MCF 10A (cell line): ENCODE measurements around the gene HPCAL1. TPM values are rescaled to one million over a fixed set of nuclear protein-coding genes. Genes with fewer than 3 reads are reported as not detected.

Experiments
- Bru-seq: library from RNA; stranded (reverse); fragments of 400-500 nt; gene quantifications from one replicate; lab custom pipeline; 2021; lab: Mats Ljungman, UMichigan
- BruChase-seq, 2 experiments: library from RNA; stranded (reverse); fragments of 400-500 nt; gene quantifications; one replicate each; lab custom pipeline; 2021; lab: Mats Ljungman, UMichigan
- BruUV-seq: library from RNA; stranded (reverse); fragments of 400-500 nt; replicated peaks from 2 replicates; lab custom pipeline; 2021; lab: Mats Ljungman, UMichigan
- CTCF ChIA-PET: fragments of 300-600 bp; sonication (Branson Sonifier 250); formaldehyde crosslinking; extraction: SDS; loops from one replicate; lab custom pipeline; 2021; ENCODE audit warnings: antibody characterized with exemption, inconsistent platforms; lab: Yijun Ruan, JAX
- POLR2A ChIA-PET: fragments of 300-600, 350-650 bp; sonication (Branson Sonifier 250); formaldehyde crosslinking; extraction: SDS; loops from one replicate; lab custom pipeline; 2020; ENCODE audit warnings: antibody characterized with exemption, inconsistent platforms; lab: Yijun Ruan, JAX
- DNase-seq: peaks from one replicate; pipeline ENCODE4 v3.0.0-alpha.2; 2018; ENCODE audit not compliant: unreplicated experiment
- H3K27ac Mint-ChIP-seq: one replicate; pipeline ENCODE4 v1.8.0; 2022; ENCODE audit warnings: mild to moderate bottlenecking, low read depth, mixed read lengths; ENCODE audit not compliant: unreplicated experiment
- H3K27me3 Mint-ChIP-seq: one replicate; pipeline ENCODE4 v1.8.0; 2022; ENCODE audit warnings: mixed read lengths; ENCODE audit not compliant: insufficient read depth, unreplicated experiment
- H3K36me3 Mint-ChIP-seq: one replicate; pipeline ENCODE4 v1.8.0; 2022; ENCODE audit warnings: mild to moderate bottlenecking, moderate library complexity, mixed read lengths; ENCODE audit not compliant: insufficient read depth, unreplicated experiment
- H3K4me1 Mint-ChIP-seq: one replicate; pipeline ENCODE4 v1.8.0; 2022; ENCODE audit warnings: mixed read lengths; ENCODE audit not compliant: insufficient read depth, unreplicated experiment
- H3K4me3 Mint-ChIP-seq: one replicate; pipeline ENCODE4 v1.8.0; 2022; ENCODE audit warnings: mild to moderate bottlenecking, moderate library complexity, mixed read lengths; ENCODE audit not compliant: unreplicated experiment
- H3K9me3 Mint-ChIP-seq: one replicate; pipeline ENCODE4 v1.8.0; 2022; ENCODE audit warnings: mixed read lengths; ENCODE audit not compliant: unreplicated experiment
- intact Hi-C: fragments of 100-400 bp; cut with micrococcal nuclease; formaldehyde crosslinking; loops from 2 replicates; pipeline ENCODE4 v1.14.1; 2022
- long read RNA-seq: library from polyadenylated mRNA; stranded (forward); transcript quantifications from one replicate; pipeline ENCODE4 v2.0.0, GENCODE V29; 2022
- total RNA-seq: library from RNA; stranded (reverse); gene quantifications from 2 replicates; pipeline ENCODE4 v1.2.3, GENCODE V29; 2022
- TF ChIP-seq, protein P1 (sequence below): fragments of 200-600 bp; IDR thresholded peaks from one replicate; pipeline ENCODE4 v1.8.0; 2022; ENCODE audit warnings: antibody characterized with exemption, mild to moderate bottlenecking; ENCODE audit not compliant: unreplicated experiment

The HPCAL1 gene
- total RNA-seq (136 and 144 TPM in 2 replicates), Bru-seq, nascent RNA (percentile 75 among the genes with signal in this experiment), BruChase-seq, experiment 1, labeled RNA remaining after a 6-hour chase (percentile 73 among the genes with signal in this experiment), BruChase-seq, experiment 2, labeled RNA remaining after a 2-hour chase (percentile 62 among the genes with signal in this experiment)
- long read RNA-seq, transcript HPCAL1-201 (5 exons, 1,751 nt) = major isoform, 628 of 891 reads
- long read RNA-seq, partial matches to known transcripts = 13 of 891 reads
- long read RNA-seq, other reads (novel, unspliced or antisense) = 250 of 891 reads

DNA sequence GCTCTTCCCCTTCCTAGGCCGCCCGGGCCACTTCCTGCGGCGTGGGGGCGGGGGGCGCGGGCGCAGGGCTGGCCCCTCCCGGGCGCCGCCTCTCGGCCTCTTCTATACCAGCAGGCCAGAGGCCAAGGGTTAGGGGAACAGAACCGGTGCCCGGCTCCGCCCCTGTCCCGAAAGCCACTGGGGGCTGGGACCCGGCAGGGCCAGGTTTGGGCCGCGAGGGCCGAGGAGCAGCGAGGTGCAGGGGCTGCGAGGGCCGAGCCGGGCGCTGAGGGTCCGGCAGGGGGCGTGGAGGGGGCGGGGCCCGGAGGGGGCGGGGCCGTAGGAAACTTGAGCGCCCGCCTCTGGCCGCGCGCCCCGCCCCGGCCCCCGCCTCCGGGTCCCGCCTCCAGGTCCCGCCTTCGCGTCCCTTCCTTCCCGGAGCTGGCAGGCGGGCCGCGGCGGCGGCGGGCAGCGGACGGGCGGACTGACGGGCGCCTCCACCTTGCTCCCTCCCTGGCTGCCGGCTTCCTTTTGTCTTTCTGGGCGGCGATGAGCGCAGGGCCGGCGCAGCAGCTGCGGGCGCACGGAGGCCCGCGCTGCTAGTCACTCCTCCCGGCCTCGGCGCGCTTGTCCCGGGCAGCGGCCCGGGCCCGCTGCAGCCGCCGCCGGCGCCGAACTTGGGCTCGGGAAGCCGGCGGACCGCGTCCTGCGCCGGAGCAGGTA, at the start of gene HPCAL1:
Gene HPCAL1, plus strand, starts transcription at position 426 of the 702 bp plus-strand sequence. CDS start 116,854 bp downstream, outside the sequence.
- Mint-ChIP-seq H3K4me1 (peaks cover 26% of the 10 kb centered on the region), H3K9me3 (no peaks in the 10 kb centered on the region), H3K27me3 (no peaks in the 10 kb centered on the region), H3K27ac (peak within 1 kb of the TSS; percentile 90), H3K4me3 (peak within 1 kb of the TSS; percentile 98), H3K36me3 (peaks cover 5% of the 10 kb centered on the region)
- POLR2A ChIA-PET = interaction anchor here (0.7 to 4.1 kb wide), 11 partner anchors 13 to 177 kb away, joined by 3 to 44 read pairs (median 5); no protein-coding TSS in a partner anchor
- TF ChIP-seq, protein P1, sequence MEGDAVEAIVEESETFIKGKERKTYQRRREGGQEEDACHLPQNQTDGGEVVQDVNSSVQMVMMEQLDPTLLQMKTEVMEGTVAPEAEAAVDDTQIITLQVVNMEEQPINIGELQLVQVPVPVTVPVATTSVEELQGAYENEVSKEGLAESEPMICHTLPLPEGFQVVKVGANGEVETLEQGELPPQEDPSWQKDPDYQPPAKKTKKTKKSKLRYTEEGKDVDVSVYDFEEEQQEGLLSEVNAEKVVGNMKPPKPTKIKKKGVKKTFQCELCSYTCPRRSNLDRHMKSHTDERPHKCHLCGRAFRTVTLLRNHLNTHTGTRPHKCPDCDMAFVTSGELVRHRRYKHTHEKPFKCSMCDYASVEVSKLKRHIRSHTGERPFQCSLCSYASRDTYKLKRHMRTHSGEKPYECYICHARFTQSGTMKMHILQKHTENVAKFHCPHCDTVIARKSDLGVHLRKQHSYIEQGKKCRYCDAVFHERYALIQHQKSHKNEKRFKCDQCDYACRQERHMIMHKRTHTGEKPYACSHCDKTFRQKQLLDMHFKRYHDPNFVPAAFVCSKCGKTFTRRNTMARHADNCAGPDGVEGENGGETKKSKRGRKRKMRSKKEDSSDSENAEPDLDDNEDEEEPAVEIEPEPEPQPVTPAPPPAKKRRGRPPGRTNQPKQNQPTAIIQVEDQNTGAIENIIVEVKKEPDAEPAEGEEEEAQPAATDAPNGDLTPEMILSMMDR = peak; percentile 81
- DNase-seq = peak; percentile 87
- CTCF ChIA-PET = interaction anchor here (0.6 to 7.2 kb wide), 12 partner anchors 16 to 533 kb away, joined by 3 to 77 read pairs (median 3); no protein-coding TSS in a partner anchor
- BruUV-seq = no TSS peak
- intact Hi-C loops = loop anchor here (1.0 to 5.0 kb wide), 6 partner anchors 32 to 225 kb away; no protein-coding TSS in a partner anchor

DNA sequence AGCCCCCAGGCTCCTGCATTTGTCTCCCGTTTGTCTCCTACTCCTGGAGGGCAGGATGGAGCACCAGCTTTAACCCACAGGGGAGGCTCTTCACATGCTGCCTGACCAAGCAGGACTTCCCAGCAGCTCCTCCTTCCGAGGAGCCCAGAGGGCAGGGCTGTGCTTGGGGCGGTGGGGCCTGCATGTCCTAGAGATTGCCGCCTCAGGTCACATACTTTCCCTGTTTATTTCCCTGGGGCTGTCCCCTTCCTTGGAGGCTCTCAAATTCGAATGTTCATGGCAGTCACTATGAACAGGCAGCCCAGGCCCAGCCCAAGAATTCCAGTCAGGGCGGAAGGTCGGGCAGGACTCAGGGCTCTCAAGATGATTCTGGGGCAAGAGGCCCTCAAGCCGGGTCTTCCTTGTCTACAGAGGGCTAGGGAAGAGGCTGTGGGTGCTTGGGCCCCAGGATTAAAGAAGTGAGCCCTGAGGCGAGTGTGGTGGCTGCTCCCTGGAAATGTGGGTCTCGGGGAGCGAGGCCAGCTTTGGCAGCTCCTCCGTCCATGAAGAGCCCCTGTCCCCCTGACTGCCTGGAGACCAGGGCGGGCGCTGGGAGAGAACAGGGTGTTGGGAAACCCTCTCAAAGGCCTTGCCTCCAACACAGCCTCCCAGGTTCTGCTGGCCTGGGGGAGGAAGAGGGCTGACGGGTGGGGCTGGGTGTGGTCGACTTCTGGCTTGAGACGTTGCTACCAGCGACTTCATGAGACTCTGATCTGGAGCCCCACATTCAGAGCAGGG, 48.9 kb upstream of the HPCAL1 start:
- DNase-seq = no peak
- TF ChIP-seq, protein P1 = no peak
- no peaks in the 10 kb centered on the region for H3K36me3 Mint-ChIP-seq
- peaks cover 8% of the 10 kb centered on the region for H3K4me1 Mint-ChIP-seq
- H3K4me3 Mint-ChIP-seq = no peak overlapping the region
- CTCF ChIA-PET = interaction anchor here (0.8 to 1.2 kb wide), 2 partner anchors 48 to 139 kb away, joined by 3 to 5 read pairs; no protein-coding TSS in a partner anchor
- H3K27ac Mint-ChIP-seq = no peak overlapping the region
- POLR2A ChIA-PET = interaction anchor here (0.5 to 0.6 kb wide), 2 partner anchors 45 to 214 kb away, joined by 3 to 4 read pairs; no protein-coding TSS in a partner anchor
- peaks cover 19% of the 10 kb centered on the region for H3K9me3 Mint-ChIP-seq
- BruUV-seq = no TSS peak
- intact Hi-C loops = no loop called here
- H3K27me3 Mint-ChIP-seq = no peaks in the 10 kb centered on the region

DNA sequence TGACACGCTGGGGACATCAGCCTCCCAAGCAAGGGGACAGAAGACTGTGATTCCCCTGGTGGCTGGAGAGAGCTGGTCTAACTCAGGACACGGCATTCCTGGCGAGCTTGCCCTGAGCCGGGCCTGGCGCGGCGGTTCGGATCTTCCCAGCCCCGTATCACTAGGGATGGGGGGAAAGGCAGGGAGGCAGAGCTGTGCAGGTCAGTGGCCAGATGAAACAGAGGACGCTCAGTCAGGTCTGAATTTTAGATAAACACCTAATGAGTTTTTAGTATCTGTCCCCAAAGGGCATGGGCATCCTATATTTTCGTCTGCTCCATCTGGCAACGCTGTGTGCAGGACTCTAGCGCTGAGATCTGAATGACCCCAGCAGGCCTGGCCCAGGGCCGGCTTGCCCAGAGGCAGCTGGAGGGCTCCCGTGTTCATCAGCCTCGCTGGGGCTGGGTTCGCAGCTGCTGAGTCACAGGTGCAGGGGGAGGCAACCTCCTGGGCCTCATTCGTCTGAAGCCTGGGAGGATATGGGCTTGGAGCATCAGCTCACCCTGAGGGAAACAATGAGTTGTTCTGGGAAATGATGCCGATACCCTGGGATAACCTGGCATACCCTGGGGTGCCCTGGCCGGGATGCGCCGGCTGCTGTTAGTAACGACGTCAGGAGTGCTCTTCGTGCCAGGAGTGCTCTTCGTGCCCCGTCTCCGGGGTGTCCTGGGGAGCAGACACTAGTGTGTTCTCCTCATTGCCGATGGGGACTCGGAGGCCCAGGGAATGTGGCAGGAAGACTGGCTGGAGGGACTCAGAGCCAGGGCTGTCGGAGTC, 48.1 kb upstream of the HPCAL1 start:
- H3K36me3 Mint-ChIP-seq = no peaks in the 10 kb centered on the region
- CTCF ChIA-PET = interaction anchor here (1.2 kb wide), 1 partner anchor 138 kb away, joined by 3 read pairs; no protein-coding TSS in a partner anchor

More for the DNA sequence above, 48.1 kb upstream of the HPCAL1 start:
- Mint-ChIP-seq H3K9me3 (peaks cover 19% of the 10 kb centered on the region), H3K4me1 (peaks cover 8% of the 10 kb centered on the region), H3K27me3 (no peaks in the 10 kb centered on the region), H3K4me3 (no peak overlapping the region), H3K27ac (no peak overlapping the region)
- intact Hi-C loops = no loop called here
- TF ChIP-seq, protein P1 = no peak
- no TSS peak for BruUV-seq
- POLR2A ChIA-PET = interaction anchor here (0.5 kb wide), 1 partner anchor 215 kb away, joined by 4 read pairs; no protein-coding TSS in a partner anchor
- peak; percentile 92 for DNase-seq
